ENCODE measurements around the gene ZNF207. TPM values are rescaled to one million over a fixed set of nuclear protein-coding genes. Genes with fewer than 3 reads are reported as not detected.
"Not testable (repeated sequence)": the region's sequence is repeated elsewhere in the genome, so short reads cannot be mapped to it uniquely, and the experiment has no call there.

ZNF207 gene
- polyA plus RNA-seq (ENCODE audit: insufficient read length) = 111 TPM

DNA sequence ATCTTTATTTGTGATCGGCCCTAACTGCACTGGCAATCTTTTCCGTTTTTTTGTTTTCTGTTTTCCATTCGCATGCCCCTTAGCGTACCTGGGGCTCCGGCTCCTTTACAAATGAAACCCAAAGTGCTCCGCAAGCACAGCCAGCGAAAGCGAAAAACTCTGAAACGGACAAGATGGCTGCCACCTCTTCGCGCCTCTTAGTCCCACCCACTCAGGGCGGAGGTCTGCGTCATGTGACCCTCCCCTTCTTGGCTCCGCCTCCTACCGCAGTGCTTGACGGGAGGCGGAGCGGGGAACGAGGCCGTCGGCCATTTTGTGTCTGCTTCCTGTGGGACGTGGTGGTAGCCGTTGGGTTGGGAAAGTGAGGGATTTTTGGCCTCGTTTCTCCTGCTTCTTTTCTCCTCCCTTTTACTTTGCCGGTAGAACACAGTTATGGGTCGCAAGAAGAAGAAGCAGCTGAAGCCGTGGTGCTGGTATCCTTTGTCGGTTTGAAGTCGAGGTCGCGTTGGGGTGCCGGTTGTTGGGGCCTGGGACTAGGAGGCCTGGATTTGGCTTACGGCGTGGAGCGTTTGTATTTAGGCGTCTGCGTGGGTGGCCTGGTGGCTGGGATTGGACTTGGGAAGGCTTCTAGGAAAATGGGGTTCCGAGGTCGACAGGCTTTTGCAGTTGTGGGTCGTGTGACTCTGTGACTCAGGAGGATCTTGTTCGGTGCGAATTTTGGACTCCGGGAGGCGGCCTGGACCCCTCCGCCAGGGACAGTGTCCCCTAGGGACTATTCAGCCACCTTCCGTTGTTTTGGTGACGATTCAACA, at the start of gene ZNF207:
Gene ZNF207 (plus strand): TSS at position 304 of the 812 bp plus-strand sequence. CDS start 129 bp downstream, at position 433.
- peak; percentile 98 for DNase-seq

DNA sequence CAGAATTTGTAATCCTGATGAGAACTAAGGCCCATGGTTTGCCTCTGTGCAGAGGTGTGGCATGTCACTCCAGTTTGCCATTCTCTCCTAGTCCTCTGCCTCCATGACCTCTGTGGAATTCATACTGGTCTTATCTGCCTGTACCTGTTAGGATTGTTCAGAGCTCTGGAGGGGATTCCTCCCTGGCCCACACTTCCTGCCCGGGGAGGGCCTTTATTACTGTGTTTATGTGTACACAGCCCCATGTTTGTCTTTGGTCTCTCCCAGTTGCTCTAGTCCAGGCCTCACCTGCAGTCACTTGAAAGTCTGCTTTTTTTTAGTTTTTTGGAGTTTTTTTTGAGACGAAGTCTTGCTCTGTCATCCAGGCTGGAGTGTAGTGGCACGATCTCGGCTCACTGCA, 47.9 kb upstream of the ZNF207 start:
- no peak for DNase-seq

DNA sequence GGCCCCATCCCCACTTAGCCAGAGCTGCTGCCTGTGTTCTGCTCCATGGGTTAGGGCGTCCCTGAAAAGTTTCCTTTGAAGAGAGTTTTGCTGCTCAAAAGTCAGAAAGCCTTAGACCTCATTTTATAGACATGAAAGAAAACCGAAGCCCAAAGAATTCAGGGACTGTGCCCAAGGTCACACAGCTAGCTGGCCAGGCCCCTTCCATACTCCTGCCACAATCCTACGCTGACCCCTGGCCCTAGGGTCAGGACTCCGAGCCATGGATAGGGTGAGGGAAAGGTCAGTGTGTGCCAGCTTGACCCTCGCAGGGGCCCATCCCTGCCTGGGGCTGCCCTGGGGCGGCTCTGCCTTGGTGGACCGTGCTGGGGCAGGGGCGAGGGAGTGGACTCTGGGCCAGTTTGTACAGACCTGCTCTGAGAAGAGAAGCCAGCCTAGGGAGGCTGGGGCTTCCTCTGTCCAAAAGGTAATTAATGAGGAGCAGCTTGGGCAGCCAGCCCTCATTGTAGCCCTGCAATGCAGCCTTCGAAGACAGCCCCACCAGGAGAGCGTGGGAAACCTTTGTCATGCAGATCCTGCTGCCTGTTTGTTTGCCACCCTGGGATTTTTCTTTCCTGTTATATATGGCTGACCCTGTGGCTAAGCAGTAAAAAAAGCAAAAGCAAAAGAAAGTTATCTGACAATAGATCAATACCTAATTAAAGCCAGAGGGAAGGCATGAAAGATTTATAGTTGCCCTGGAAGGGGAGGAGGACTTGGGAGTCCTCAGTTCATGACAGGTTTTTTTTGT, 46.9 kb upstream of the ZNF207 start:
- DNase-seq = no peak

DNA sequence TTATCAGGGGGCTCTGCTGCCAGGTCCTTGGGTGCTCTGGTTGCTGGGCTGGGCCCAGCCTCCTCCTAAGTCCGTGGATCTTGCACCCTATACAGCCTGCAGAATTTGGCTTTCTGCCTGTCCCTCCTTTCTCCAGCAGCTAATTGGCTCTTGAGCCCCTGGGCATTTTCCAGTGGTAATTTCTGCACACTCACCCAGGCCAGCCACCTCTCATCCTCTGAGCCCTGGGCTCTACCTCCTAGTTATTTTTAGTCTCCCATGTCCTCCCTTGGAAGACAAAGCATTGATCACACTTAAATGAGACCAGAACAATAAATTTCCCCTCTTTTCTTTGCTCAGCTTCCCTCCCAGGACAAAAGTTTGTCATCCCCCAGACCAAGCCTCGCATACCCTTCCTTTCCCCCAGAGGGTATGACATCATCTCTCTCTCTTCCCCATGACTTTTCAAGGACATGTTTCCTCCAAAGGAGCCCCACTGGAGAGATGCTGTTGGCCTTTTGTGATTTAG, 46.1 kb upstream of the ZNF207 start:
- DNase-seq = no peak

DNA sequence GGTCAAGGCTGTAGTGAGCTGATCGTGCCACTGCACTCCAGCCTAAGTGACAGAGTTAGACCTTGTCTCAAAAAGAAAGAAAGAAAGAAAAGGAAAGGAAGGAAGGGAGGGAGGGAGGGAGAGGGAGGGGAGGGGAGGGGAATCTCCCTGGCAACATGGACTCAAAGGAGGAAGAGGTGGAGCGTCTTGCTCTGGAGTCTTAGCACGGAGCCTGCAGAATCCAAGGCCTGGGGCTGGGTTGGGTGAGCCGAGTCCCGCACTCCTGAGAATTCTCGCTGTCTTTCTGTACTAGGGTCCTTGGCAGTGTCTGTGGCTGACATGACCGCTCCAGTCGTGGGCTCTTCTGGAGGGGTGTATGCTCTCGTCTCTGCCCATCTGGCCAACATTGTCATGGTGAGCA, 44.9 kb upstream of the ZNF207 start:
- DNase-seq = no peak

DNA sequence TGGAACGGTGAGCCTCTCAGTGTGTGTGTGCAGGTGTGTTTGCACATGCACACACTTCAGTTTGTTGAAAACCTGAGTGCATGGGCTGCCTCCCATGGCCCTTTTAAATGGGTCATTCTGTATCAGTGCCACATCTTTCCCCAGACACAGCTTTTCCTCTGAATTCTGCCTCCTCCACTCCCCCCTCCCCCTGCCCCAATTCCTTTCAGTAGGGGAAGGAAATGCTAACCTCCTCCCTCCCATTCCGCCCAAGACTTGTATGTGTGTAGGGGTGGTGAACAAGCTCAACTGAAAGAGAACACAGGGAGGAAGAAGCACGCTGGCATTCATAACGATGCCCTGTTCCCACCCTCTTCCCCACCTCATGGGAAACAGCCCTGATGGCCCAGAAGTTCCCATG, 42.3 kb upstream of the ZNF207 start:
- DNase-seq = no peak

DNA sequence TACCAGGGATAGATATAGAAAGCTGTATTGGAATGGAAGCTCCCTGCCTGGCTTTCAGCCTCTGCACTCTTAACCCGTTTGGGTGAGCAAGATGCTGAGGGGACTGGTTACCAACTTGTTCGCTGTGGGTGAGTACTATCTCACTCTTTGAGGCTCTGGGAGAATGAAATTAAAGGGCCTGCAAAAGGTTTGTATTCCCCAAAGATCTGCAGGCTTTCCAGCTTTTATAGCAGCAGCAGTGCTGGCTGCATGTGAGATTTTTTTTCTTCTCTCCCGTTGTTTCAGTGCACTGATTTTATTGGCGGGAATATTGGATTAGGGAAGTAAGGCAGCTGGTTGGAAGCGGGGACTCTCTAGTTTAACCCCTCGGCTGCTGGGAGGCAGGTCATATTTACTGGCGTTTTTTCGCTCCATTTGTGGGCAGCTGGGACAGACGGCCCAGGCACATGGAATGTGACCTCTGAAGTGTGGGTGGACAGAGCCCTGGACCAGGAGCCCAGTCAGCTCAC, 38.9 kb upstream of the ZNF207 start:
- peak; percentile 70 for DNase-seq

DNA sequence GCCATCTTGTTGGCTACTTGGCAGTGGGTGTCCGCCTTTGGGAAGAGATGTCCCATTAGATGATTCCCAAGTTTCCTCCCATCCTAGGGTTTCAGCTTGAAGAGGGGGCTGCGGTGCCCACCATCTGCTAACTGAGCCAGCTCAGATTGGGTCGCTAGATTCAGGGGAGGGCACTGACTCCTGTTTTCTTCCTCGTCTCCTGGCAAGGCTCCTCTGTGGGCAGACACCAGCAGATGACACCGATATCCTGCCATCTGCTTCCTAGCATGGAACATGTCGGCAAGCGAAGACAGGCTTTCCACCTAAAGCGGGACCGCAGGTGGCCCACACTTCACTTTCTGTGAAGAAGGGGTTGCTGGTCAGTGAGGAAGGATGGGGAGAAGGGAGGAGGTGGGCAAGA, 35.3 kb upstream of the ZNF207 start:
- DNase-seq = no peak

DNA sequence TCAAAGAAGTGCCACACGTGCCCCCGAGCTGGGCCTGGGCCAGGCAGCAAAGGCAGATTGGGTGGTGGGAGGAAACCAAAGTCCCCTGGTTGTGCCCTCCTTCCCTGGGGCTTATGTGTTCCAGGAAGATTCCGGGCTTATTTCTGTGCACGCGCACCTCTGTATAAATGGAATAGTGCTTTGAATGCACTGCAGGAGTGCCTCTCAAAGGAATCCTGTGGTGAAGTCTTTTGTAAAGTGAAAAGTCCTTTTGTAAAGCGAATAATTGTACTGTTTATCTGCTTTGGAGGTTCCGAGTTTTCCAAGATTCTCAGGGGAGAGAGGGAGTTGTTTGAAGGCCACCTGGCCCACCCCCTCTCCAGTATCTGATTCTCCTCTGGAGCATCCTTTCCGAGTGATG, 34.8 kb upstream of the ZNF207 start:
- no peak for DNase-seq

DNA sequence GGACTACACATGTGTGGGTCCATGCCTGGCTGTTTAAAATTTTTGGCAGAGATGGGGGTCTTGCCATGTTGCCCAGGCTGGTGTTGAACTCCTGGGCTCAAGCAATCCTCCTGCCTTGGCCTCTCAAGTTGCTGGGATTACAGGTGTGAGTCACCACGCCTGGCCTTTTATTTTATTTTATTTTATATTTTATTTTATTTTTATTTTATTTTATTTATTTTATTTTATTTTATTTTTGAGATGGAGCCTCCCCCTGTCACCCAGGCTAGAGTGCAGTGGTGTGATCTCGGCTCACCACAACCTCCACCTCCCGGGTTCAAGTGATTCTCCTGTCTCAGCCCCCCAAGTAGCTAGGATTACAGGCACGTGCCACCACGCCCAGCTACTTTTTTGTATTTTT, 33.3 kb upstream of the ZNF207 start:
- DNase-seq = not testable (repeated sequence)

DNA sequence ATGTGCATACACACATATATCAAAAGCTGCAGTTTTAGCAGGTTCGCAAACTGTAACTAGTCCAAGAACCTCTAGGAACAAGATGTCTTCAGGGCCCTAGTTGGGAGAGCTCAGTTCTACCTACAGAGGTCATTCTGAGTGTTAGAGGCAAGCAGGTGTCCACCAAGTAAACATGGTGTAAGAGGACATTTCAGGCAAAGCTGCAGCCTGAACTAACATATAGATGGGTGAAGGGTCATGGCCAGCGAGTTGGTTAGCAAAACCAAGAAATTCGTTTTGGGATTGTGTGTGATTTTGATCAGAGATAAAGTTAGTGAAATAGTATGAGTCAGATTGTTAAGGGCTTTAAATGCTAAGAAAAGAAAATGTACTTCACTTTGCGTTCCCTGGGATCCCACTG, 32.6 kb upstream of the ZNF207 start:
- DNase-seq = no peak

DNA sequence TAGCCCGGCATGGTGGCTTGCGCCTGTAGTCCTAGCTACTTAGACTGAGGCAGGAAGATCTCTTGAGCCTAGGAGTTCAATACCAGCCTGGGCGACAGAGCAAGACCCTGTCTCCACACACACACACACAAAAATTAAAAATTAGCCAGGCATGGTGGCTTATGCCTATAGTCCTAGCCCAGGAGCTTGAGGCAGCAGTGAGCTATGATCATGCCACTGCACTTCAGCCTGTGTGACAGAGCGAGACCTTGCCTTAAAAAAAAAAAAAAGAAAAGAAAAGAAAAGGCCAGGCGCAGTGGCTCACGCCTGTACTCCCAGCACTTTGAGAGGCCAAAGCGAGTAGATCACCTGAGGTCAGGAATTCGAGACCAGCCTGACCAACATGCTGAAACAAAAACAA, 31.9 kb upstream of the ZNF207 start:
- DNase-seq = no peak

DNA sequence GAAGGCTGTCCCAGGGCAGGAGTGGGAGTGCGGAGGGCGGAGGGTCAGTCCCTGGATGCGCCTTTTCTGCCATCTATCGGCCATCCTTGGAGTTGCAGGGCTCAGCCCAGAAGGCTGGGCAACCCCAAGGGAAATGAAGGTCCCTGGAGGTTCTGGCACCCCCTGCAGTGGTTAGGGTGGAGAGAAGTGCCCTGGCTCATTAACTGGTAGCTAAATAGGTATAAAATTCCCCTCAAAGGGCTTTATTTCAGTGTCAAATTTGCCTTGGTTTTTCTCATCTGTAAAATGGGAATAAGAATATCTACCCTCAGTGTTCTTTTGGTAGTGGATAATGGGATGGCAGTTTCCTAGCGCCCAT, 30.4 kb upstream of the ZNF207 start:
- DNase-seq = peak; percentile 54

DNA sequence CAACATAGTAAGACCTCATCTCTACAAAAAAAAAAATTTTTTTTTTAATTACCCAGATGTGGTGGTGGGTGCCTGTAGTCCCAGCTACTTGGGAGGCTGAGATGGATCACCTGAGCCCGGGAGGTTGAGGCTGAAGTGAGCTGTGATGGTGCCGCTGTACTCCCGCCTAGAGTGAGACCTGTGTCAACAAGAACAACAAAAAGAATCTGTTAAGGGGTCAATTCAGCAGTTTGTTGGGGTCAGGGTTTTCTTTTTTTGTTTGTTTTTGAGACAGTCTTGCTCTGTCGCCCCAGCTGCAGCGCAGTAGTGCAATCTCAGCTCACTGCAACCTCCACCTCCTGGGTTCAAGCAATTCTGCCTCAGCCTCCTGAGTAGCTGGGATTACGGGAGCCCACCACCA, 29.9 kb upstream of the ZNF207 start:
- not testable (repeated sequence) for DNase-seq

DNA sequence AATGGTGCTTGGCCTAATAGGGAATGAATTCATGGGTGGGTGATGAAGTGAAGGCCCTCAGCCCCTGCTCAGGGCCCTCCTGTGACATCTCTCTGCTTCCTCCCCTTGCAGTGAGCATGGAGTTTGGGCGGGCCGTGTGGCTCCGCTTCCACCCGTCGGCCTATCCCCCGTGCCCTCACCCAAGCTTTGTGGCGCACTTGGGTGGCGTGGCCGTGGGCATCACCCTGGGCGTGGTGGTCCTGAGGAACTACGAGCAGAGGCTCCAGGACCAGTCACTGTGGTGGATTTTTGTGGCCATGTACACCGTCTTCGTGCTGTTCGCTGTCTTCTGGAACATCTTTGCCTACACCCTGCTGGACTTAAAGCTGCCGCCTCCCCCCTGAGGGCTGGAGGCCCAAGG, 29.1 kb upstream of the ZNF207 start:
- no peak for DNase-seq

DNA sequence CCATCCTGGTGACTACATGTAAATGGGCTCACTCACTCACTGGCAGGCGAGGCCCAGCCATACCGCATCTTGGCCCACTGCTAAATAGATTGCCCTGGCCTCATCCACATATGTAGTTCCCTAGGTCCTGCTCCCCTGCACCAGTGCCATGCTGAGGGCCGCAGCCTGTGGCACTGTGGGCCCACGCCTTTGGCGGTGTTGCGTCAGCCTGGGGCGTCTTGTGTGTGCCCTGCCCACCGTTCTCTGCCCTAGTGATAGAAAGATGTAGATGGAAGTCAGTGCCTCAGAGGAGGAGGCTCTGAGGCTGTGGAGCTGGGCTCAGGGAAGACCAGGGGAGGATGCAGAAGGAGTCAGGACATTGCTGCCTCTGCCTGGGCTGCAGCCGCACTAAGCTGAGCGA, 26.9 kb upstream of the ZNF207 start:
- DNase-seq = no peak

DNA sequence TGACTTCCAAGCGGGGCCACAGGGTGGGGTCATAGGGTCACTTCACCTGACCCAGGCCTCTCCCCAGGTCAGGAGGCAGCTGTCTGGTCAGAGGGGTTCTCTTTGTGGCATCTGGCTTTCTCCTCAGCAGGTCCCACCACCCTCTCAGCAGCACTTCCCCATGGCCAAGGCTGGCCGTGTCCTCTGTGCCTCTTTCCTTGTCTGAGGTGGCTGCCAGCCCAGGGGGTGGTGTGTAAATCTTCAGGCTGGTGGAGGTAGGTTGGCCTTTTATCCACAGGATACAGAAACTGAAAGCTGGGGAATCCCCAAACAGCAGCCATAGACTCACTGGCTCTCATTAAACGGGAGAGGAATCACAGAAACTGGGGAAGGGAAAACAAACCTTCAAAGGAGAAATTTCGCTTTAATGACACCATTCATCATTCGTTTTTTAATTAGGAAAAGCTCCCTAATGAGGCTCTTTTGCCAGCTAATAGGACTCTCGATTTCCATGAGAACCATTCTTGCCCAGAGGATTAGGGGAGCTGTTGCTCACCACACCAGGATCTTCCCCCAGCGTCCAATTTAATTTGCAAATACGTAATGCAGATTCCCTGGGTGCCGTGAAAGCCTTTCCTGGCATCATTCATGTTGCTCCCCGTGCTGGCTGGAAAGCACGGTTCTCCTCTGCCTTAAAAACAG, 26.0 kb upstream of the ZNF207 start:
- no peak for DNase-seq

DNA sequence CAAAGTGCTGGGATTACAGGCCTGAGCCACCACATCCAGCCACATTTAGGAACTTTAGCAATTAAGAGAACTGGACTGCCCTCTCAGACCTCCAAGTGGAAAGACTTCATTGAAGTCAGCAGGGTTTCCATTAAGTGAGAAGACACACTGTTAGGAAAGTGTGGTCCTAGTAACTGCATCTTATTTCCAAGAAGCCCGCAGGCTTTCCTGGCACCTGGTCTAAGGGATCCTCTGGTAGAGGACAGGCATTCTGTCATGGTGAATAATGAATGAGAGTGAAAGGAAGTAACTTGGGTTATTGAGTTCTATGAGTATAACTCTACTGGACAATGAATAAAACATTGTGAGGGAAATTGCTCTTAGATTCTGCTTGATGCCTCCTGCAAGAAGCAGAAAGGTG, 22.0 kb upstream of the ZNF207 start:
- no peak for DNase-seq

DNA sequence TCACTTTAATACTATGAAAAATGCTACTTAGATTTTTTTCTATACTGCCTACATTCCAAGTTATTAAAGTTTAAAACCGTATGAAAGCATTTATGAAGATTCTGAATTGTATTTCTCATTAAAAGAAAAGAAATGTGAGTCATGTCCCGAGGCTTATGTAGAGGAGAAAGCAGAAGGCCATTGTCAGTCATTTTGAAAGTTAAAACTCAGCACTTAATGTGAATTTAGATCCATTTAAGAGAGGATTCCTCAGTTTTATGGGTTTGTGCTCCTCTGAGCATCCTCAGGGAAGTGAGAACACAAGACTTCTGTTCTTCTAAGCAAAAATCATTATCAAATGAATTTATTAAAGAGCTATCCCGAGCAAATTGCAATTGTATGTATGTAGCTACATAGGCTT, 19.8 kb upstream of the ZNF207 start:
- no peak for DNase-seq

DNA sequence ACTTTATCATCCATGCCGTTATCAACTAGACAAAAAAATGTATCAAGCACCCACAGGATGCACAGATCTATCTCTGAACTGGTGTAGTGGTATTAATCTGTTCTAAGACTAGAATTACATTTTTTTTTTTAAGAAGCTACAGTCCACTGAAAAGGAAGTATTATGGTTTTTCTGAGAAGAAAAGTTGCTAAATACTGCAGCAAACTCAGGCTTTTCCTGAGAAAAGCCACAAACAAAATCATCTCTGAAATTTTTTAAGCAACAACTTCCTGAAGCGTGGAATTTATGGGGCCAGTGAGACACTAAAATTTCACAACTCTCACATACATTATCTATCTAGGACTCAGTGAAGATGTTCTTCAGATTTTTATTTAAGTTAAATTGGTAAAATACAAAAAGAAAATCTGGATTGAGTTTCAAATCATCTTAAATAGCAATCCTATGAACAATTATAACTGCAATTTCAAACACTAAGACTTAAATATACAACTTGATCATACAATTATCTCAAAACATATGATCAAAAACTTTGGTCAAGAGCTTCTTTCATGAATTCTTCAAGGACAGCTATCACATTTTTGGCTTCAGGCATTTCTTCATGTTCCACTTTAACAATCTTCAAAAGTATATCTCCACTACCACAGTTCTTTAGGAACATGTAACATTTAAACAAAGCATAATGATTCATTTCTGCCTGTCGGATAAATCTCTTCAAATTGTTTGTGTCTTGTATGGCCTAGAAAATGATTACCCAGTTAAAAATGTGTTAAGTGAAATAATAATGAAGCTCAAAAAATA, 18.5 kb upstream of the ZNF207 start:
- DNase-seq = no peak

DNA sequence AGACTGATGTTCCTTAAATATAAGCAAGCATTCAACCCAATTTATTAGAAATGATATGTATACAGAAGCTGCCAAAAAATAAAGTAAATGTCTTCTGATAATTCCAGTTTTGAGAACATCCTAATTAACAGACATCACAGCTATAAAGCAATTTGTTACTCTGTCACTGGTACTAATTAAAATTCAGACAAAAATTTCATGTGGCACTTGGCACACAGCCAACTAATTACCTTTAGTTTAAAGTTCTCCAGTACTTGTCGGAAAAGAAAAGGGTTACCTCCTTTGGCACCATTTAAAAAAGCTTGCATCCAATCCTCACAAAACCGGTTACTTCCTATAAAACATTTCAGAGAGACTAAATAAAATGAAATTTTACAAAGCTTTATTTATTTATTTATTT, 16.8 kb upstream of the ZNF207 start:
- no peak for DNase-seq

DNA sequence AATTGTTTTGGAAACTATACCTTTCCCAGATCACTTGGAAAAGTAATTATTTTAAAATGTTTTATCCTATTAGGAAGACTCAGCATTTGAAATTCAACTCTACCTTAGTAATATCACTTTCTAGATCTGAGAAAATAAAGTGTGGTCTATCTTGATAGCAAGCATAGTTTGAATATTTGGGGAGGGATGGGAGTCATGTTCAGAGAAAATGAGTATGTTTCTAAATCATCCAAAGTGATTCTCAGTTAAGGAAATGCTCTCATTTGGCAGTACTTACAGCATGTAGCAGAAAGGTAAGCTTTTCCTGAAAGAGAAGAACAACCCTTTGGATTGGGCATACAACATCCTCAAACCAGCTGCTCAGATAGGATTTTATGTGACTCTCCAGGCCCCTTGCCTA, 14.9 kb upstream of the ZNF207 start:
- no peak for DNase-seq
